Astrocyte (in vitro differentiated cells and primary cell): ENCODE data around the gene PLIN4.

Source experiments
- EZH2 ChIP-seq: IDR thresholded peaks from 2 replicates; pipeline ENCODE4 v1.6.1; 2012; ENCODE audit warnings: mild to moderate bottlenecking, low read length, inconsistent platforms; ENCODE audit not compliant: insufficient read depth
- TF ChIP-seq, protein P1 (sequence below): IDR thresholded peaks from 2 replicates; pipeline ENCODE4 v1.5.1; 2011; ENCODE audit warnings: low read depth, mild to moderate bottlenecking, inconsistent platforms, low read length, moderate library complexity; ENCODE audit not compliant: insufficient read depth

DNA sequence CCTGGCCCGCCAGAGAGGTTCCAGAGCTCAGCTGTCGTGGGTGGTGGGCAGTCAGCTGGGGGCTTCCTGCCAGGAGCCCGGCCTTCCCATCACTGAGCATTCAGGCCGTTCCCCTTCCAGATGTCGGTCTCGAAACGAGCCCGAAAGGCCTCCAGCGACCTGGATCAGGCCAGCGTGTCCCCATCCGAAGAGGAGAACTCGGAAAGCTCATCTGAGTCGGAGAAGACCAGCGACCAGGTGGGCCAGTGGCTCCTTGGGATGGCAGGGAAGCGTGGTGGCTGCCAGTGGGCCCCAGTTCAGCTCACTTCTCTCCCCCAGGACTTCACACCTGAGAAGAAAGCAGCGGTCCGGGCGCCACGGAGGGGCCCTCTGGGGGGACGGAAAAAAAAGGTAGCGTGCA, 26.8 kb downstream of the PLIN4 start:
- TF ChIP-seq, protein P1, sequence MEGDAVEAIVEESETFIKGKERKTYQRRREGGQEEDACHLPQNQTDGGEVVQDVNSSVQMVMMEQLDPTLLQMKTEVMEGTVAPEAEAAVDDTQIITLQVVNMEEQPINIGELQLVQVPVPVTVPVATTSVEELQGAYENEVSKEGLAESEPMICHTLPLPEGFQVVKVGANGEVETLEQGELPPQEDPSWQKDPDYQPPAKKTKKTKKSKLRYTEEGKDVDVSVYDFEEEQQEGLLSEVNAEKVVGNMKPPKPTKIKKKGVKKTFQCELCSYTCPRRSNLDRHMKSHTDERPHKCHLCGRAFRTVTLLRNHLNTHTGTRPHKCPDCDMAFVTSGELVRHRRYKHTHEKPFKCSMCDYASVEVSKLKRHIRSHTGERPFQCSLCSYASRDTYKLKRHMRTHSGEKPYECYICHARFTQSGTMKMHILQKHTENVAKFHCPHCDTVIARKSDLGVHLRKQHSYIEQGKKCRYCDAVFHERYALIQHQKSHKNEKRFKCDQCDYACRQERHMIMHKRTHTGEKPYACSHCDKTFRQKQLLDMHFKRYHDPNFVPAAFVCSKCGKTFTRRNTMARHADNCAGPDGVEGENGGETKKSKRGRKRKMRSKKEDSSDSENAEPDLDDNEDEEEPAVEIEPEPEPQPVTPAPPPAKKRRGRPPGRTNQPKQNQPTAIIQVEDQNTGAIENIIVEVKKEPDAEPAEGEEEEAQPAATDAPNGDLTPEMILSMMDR: no peak
- TF ChIP-seq EZH2: no peak
